Stimulated activated CD8-positive, alpha-beta memory T cell treated with anti-CD3 and anti-CD28 coated beads, Interleukin-12 subunit alpha, Interleukin-12 subunit beta, amount 100 ng/mL, for 4 hours (primary cell): Measurements from ENCODE around the gene TCEAL5.
"Not testable (repeated sequence)": the region's sequence is repeated elsewhere in the genome, so short reads cannot be mapped to it uniquely, and the experiment has no call there.

ENCODE experiments used
- DNase-seq: peaks from one replicate; pipeline ENCODE4 v3.0.0-alpha.2; 2020; ENCODE audit warnings: low read depth

Gene TCEAL5

GRCh38 chrX:103276581-103277002 is at the start of gene TCEAL5:
Gene TCEAL5 (minus strand): TSS chrX:103276750. CDS start chrX:103274563, 2,187 bp downstream.
- DNase-seq, result no peak

GRCh38 chrX:103311399-103311780 is 34.8 kb upstream of the TCEAL5 start:
- DNase-seq, result no peak

GRCh38 chrX:103310555-103311398 is 34.2 kb upstream of the TCEAL5 start, which contains the start of gene BEX2:
Gene BEX2 (minus strand): TSS chrX:103310990. CDS start chrX:103309976, 1,014 bp downstream.
- DNase-seq, result peak; percentile 69

GRCh38 chrX:103309860-103310554 is 33.5 kb upstream of the TCEAL5 start:
- DNase-seq, result no peak

- not testable (repeated sequence) for DNase-seq
Observed at GRCh38 chrX:103305666-103306065, 29.1 kb upstream of the TCEAL5 start.

GRCh38 chrX:103304705-103305104 is 28.2 kb upstream of the TCEAL5 start:
- DNase-seq, result no peak

GRCh38 chrX:103293118-103293517 is 16.6 kb upstream of the TCEAL5 start:
- DNase-seq, result no peak

- no peak for DNase-seq
Observed at GRCh38 chrX:103279624-103280023, 3.1 kb upstream of the TCEAL5 start.

- DNase-seq, result no peak
Observed at GRCh38 chrX:103275947-103276567, 493 bp downstream of the TCEAL5 start.

GRCh38 chrX:103274284-103274683 is 2.3 kb downstream of the TCEAL5 start:
- DNase-seq, result no peak

- no peak for DNase-seq
Observed at GRCh38 chrX:103258275-103258674, 18.3 kb downstream of the TCEAL5 start.

- no peak for DNase-seq
Observed at GRCh38 chrX:103256651-103257050, 19.9 kb downstream of the TCEAL5 start.

GRCh38 chrX:103254921-103255493 is 21.5 kb downstream of the TCEAL5 start, which contains the start of gene TCEAL8:
Gene TCEAL8 (minus strand): TSS chrX:103255155. CDS start chrX:103253979, 1,176 bp downstream.
- peak; percentile 20 for DNase-seq

GRCh38 chrX:103254171-103254824 is 22.3 kb downstream of the TCEAL5 start:
- no peak for DNase-seq

- no peak for DNase-seq
Observed at GRCh38 chrX:103253608-103254007, 22.9 kb downstream of the TCEAL5 start.

GRCh38 chrX:103250977-103251376 is 25.6 kb downstream of the TCEAL5 start:
- DNase-seq, result no peak

GRCh38 chrX:103249805-103250204 is 26.7 kb downstream of the TCEAL5 start:
- DNase-seq, result no peak

- no peak for DNase-seq
Observed at GRCh38 chrX:103248553-103248952, 28.0 kb downstream of the TCEAL5 start.

GRCh38 chrX:103240155-103240554 is 36.4 kb downstream of the TCEAL5 start:
- DNase-seq, result no peak

- DNase-seq, result no peak
Observed at GRCh38 chrX:103236296-103236695, 40.3 kb downstream of the TCEAL5 start.

GRCh38 chrX:103235608-103236007 is 40.9 kb downstream of the TCEAL5 start:
- DNase-seq, result not testable (repeated sequence)

- no peak for DNase-seq
Observed at GRCh38 chrX:103234869-103235268, 41.7 kb downstream of the TCEAL5 start.
